Measurements from ENCODE around the gene TMPRSS13. TPM values are rescaled to one million over a fixed set of nuclear protein-coding genes. Genes with fewer than 3 reads are reported as not detected.

The TMPRSS13 gene
- total RNA-seq, 1 donor from 2014 or later, result not detected

DNA sequence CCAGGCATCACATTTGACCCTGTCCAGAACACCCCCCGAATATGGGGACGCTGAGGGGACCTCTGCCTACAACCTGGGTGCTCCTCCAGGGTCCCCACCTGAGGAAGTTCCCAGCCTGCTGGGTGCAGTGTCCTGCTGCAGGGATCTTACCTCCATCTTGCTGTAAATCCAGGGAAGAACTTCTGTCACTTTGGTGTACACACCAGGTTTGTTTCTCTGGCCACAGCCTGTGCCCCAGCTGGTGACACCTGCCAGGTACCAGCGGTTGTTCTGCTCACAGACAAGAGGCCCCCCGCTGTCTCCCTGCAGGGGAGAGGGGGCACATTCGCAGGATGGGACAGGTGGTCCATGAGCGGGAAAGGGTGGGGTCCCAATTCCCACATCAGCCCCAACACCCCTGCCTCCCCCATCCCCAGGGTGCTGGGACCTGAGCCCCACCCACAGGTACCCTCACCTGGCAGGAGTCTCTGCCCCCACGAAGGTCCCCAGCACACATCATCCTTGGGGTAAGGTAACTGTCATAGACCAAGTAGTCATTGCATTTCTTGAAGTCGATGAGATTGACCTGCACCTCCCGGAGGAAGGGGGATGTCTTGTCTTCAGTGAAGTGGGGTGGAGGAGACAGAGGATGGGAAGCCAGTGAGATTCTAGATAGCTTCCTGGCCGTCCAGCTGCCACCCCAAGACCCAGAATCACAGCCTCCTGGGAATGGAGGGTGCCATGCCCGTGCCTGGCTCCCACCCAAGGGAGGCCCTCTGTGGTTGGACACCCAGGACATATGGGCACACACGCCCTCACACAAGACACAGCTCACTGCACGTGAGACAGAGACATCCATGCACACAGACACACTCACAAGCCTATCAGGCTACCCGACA lies 25.5 kb downstream of the TMPRSS13 start:
- Mint-ChIP-seq H3K27ac (ENCODE audit: unreplicated experiment) (no peak overlapping the region), H3K27me3 (ENCODE audit: unreplicated experiment) (peaks cover 3% of the 10 kb centered on the region), H3K36me3 (ENCODE audit: unreplicated experiment) (no peaks in the 10 kb centered on the region), H3K9me3 (ENCODE audit: unreplicated experiment) (no peaks in the 10 kb centered on the region), H3K4me3 (ENCODE audit: unreplicated experiment) (no peak overlapping the region), H3K4me1 (ENCODE audit: unreplicated experiment) (peaks cover 6% of the 10 kb centered on the region)
- no peak for DNase-seq (ENCODE audit: extremely low spot score, unreplicated experiment)
- no peak for TF ChIP-seq CTCF (IDR thresholded peaks at IDR 0.05)

DNA sequence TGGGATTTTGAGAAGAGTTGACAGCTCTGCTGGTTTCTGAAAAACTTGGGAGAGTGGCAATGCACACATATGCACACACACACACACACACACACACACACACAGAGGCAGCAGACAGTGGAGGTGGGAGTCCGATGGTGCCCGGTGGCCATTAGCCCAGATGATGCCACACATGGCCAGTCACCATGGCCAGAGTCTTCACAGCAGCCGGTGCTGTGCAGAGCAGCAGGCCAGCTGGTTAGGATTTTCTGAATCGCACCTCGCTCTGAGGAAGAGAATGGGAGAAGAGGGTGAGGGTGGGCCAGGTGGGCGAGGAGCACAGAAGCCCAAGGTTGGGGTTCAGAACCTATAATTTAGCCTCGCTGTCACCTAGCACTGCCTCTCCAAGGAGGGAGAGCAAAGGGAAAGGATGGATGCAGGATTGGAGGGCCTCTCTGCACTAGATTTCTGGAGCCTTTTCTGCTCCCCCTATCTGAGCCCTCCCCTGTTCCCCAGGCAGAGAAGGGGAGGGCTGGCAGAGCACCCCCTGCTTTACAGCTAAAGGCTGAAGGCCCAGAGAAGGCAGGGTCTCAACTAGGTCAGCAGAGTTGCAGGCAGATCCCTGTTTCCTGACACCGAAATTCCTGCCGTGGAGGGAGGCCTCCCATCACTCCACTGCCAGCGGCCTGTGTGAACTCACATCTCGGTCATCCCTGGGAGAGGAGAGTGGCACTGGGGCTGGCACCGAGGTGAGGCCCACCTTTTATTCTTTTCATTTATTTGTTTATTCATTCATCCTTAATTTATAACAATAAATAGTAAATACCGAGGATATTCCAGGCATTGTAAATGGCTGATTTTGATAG lies 27.0 kb downstream of the TMPRSS13 start:
- H3K36me3 Mint-ChIP-seq (ENCODE audit: unreplicated experiment), result no peaks in the 10 kb centered on the region
- H3K4me3 Mint-ChIP-seq (ENCODE audit: unreplicated experiment), result no peak overlapping the region
- no peaks in the 10 kb centered on the region for H3K4me1 Mint-ChIP-seq (ENCODE audit: unreplicated experiment)
- H3K9me3 Mint-ChIP-seq (ENCODE audit: unreplicated experiment), result no peaks in the 10 kb centered on the region
- H3K27ac Mint-ChIP-seq (ENCODE audit: unreplicated experiment), result no peak overlapping the region
- no peak for DNase-seq (ENCODE audit: extremely low spot score, unreplicated experiment)
- TF ChIP-seq CTCF (IDR thresholded peaks at IDR 0.05), result no peak
- H3K27me3 Mint-ChIP-seq (ENCODE audit: unreplicated experiment), result peaks cover 8% of the 10 kb centered on the region

GRCh38 chr11:117901601-117902000 lies 27.6 kb downstream of the TMPRSS13 start:
- no peak for DNase-seq (ENCODE audit: extremely low spot score, unreplicated experiment)
- TF ChIP-seq CTCF (IDR thresholded peaks at IDR 0.05), result no peak
- no peak overlapping the region for H3K4me3 Mint-ChIP-seq (ENCODE audit: unreplicated experiment)
- no peaks in the 10 kb centered on the region for H3K4me1 Mint-ChIP-seq (ENCODE audit: unreplicated experiment)
- no peaks in the 10 kb centered on the region for H3K9me3 Mint-ChIP-seq (ENCODE audit: unreplicated experiment)
- H3K27me3 Mint-ChIP-seq (ENCODE audit: unreplicated experiment), result peaks cover 14% of the 10 kb centered on the region
- H3K36me3 Mint-ChIP-seq (ENCODE audit: unreplicated experiment), result no peaks in the 10 kb centered on the region
- no peak overlapping the region for H3K27ac Mint-ChIP-seq (ENCODE audit: unreplicated experiment)

DNA sequence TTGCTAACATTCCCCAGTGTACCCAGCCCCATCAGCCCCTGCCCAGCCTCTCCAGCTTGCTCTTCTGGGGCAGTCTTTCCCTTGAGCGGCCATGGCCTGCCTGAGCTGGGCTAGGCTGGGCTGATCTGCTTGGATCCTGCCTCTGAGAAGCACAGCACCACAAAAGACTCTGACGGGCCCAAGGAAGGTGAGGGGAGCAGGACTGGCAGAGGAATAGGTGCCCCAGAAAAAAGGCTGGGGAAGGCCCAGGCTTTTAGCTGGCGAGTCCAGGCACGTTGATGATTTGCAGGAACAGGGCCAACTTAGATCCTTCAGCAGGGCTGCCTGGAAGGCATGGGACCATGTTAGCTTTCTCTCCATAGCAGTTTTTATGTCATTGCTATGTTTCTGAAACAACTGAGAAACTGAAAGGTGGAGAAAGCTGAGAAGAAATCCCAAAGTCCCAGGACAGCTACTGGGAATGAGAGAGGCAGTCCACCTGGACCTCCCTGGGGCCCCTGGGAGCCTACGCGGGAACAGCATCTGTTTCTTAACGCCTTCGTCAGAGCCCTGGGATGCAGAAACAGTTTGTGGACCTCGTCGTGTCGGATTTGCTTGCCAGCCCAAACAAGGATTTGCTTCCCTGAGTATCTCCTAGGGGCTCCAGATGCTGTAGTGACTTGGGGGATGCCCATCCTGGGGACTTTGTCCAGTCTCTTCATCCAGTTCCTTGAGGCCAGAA lies 28.3 kb downstream of the TMPRSS13 start:
- Mint-ChIP-seq H3K27ac (ENCODE audit: unreplicated experiment) (no peak overlapping the region), H3K4me3 (ENCODE audit: unreplicated experiment) (no peak overlapping the region), H3K27me3 (ENCODE audit: unreplicated experiment) (peaks cover 19% of the 10 kb centered on the region), H3K4me1 (ENCODE audit: unreplicated experiment) (no peaks in the 10 kb centered on the region), H3K9me3 (ENCODE audit: unreplicated experiment) (no peaks in the 10 kb centered on the region), H3K36me3 (ENCODE audit: unreplicated experiment) (no peaks in the 10 kb centered on the region)
- no peak for DNase-seq (ENCODE audit: extremely low spot score, unreplicated experiment)
- TF ChIP-seq CTCF (IDR thresholded peaks at IDR 0.05), result no peak

All from osteocyte (in vitro differentiated cells).